Stomach (tissue), 9 donors: ENCODE data around the gene ITPRID1. TPM values are rescaled to one million over a fixed set of nuclear protein-coding genes. Genes with fewer than 3 reads are reported as not detected.

Experiments
- DNase-seq, 2 donors: peaks; one replicate each; pipeline versions ENCODE4 v3.0.0 to v3.0.0-alpha.2; 2013 to 2019
- H3K27ac ChIP-seq, 5 donors: fragments of 200-600 bp in 4 of 5; sonication (generic) in 4 of 5; one replicate each; pipeline ENCODE4 v1.5.1; 2013 to 2019; ENCODE audit warnings: mild to moderate bottlenecking in 1 of 5, moderate library complexity in 1 of 5
- H3K27me3 ChIP-seq, 3 donors: fragments of 200-600 bp; sonication (generic); one replicate each; pipeline ENCODE4 v1.5.1; 2017 to 2019; ENCODE audit warnings: mixed run types in 1 of 3
- H3K36me3 ChIP-seq, 4 donors: fragments of 200-600 bp; sonication (generic); 1 replicate in 3 of 4; 2 replicates in 1 of 4; pipeline ENCODE4 v1.5.1; 2016 to 2019
- H3K4me1 ChIP-seq, 4 donors: fragments of 200-600 bp; sonication (generic); one replicate each; pipeline ENCODE4 v1.5.1; 2016 to 2019
- H3K4me3 ChIP-seq, 4 donors: fragments of 200-600 bp; sonication (generic) in 3 of 4; one replicate each; pipeline ENCODE4 v1.5.1; 2016 to 2019; ENCODE audit warnings: mild to moderate bottlenecking in 1 of 4
- H3K9me3 ChIP-seq, 4 donors: fragments of 200-600 bp; sonication (generic); one replicate each; pipeline ENCODE4 v1.5.1; 2016 to 2019
- EP300 ChIP-seq: sonication (generic); formaldehyde crosslinking; IDR thresholded peaks from one replicate; pipeline ENCODE4 v1.6.1; 2017; ENCODE audit warnings: antibody characterized with exemption
- POLR2A ChIP-seq, 4 donors: fragments of 450-650 bp; IDR thresholded peaks; one replicate each; pipeline ENCODE4 v1.6.1; 2016; ENCODE audit warnings: antibody characterized with exemption in 4 of 4, control low read depth in 2 of 4, mild to moderate bottlenecking in 1 of 4, moderate library complexity in 1 of 4
- POLR2AphosphoS5 ChIP-seq, 3 donors: sonication (generic); formaldehyde crosslinking; IDR thresholded peaks; one replicate each; pipeline ENCODE4 v1.6.1; 2016; ENCODE audit warnings: antibody characterized with exemption in 3 of 3
- WGBS, 5 donors: extraction: QIAGEN DNeasy Blood & Tissue Kit in 3 of 5; methylation state at CpG; one replicate each; pipeline versions ENCODE4 v1.1.5 to v1.1.7; 2013 to 2018; 5-methylcytosine and 5-hydroxymethylcytosine counted together
- intact Hi-C: fragments of 100-400 bp; cut with DNase I; formaldehyde crosslinking; loops from one replicate; pipeline ENCODE4 v1.15.1; 2023; ENCODE audit warnings: low total_unique reads
- polyA plus RNA-seq, 3 donors: library from polyadenylated mRNA; stranded (reverse); fragments of 200-250 nt; gene quantifications; one replicate each; pipeline ENCODE4 v1.2.3, GENCODE V29; 2013
- total RNA-seq, 5 donors: library from RNA; depleted of rRNA; stranded (reverse); fragments of >200 nt; gene quantifications; one replicate each; pipeline versions ENCODE4 v1.1.0 to v1.2.3, GENCODE V29; 2014 to 2016
- TF ChIP-seq, protein P1 (sequence below), 7 experiments: fragments of 450-650 bp in 4 of 7; fragments of 200-600 bp in 3 of 7; sonication (generic) in 3 of 7; IDR thresholded peaks; one replicate each; pipeline ENCODE4 v1.5.1; 2016 to 2019; ENCODE audit warnings: antibody characterized with exemption in 7 of 7, control low read depth in 2 of 7, mild to moderate bottlenecking in 1 of 7
- donor health status: healthy with polysubstance abuse.
- donor health status: Bipolar disorder and iron deficiency.
- donor health status: healthy.

Gene ITPRID1
- total and polyA plus RNA-seq, 8 donors, result 0.18 to 0.58 (median 0.34) TPM; not detected in 2

GRCh38 chr7:31564661-31565060 is 50.8 kb downstream of the ITPRID1 start:
- intact Hi-C loops, result no loop called here
- Histone ChIP-seq H3K4me3 (no peak overlapping the region), H3K36me3 (no peaks in the 10 kb centered on the region), H3K27ac (no peak overlapping the region), H3K4me1 (no peaks in the 10 kb centered on the region), H3K27me3 (no peaks in the 10 kb centered on the region), H3K9me3 (no peaks in the 10 kb centered on the region)
- no peak for DNase-seq
- no peak for TF ChIP-seq POLR2AphosphoS5 (IDR thresholded peaks at IDR 0.05)
- TF ChIP-seq EP300, result no peak
- TF ChIP-seq, protein P1, sequence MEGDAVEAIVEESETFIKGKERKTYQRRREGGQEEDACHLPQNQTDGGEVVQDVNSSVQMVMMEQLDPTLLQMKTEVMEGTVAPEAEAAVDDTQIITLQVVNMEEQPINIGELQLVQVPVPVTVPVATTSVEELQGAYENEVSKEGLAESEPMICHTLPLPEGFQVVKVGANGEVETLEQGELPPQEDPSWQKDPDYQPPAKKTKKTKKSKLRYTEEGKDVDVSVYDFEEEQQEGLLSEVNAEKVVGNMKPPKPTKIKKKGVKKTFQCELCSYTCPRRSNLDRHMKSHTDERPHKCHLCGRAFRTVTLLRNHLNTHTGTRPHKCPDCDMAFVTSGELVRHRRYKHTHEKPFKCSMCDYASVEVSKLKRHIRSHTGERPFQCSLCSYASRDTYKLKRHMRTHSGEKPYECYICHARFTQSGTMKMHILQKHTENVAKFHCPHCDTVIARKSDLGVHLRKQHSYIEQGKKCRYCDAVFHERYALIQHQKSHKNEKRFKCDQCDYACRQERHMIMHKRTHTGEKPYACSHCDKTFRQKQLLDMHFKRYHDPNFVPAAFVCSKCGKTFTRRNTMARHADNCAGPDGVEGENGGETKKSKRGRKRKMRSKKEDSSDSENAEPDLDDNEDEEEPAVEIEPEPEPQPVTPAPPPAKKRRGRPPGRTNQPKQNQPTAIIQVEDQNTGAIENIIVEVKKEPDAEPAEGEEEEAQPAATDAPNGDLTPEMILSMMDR (IDR thresholded peaks at IDR 0.05), result no peak
- 76 to 87% (median 82%) methylated on average over 5 of the region's 5 CpGs for WGBS, 5 donors

DNA sequence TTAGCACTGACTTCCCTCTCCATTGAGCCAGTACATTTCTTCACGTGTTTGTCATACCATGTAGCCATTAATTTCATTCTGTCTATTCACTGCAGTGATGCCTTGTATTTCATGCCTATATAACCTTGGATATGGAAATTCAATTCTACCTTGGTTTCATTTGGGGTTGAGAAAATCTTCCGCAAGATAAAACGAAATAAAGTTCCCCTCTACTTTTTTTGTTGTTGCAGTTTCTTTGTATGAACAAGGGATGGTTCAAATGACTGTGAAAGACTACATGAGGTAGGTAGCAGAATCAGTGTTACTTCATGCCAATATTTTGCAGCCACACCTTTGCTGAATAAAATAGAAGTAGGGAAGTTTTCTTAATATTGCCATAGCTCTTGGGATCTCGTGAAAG is 55.6 kb downstream of the ITPRID1 start:
- no peaks in the 10 kb centered on the region for H3K4me1 ChIP-seq
- no peak for DNase-seq
- H3K36me3 ChIP-seq, result no peaks in the 10 kb centered on the region
- H3K4me3 ChIP-seq, result no peak overlapping the region
- no peak for TF ChIP-seq POLR2AphosphoS5 (IDR thresholded peaks at IDR 0.05)
- TF ChIP-seq, protein P1 (IDR thresholded peaks at IDR 0.05), result no peak
- TF ChIP-seq POLR2A (IDR thresholded peaks at IDR 0.05), result no peak
- TF ChIP-seq EP300, result no peak
- no peaks in the 10 kb centered on the region for H3K9me3 ChIP-seq
- no peak overlapping the region for H3K27ac ChIP-seq
- no peaks in the 10 kb centered on the region for H3K27me3 ChIP-seq
- intact Hi-C loops, result no loop called here
- 87 to 91% (median 90%) methylated on average over 4 of the region's 4 CpGs for WGBS, 5 donors

DNA sequence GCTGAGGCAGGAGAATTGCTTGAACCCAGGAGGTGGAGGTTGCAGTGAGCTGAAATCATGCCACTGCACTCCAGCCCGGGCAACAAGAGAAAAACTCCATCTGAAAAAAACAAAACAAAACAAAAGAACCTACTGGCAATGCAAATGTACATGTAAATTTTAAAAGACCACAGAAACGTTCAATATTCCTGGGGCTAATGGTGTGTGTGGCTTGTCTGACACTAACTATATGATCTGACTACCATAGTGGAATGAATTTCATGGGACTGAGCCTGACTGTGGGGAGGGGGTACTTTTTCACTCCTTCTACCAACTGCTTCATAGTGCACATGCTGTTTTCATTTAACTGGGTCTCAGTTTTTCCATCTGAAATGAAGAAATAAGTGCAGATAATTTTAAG is 69.6 kb downstream of the ITPRID1 start:
- DNase-seq, result no peak
- WGBS, 5 donors, result 33 to 73% (median 62%) methylated on average over 2 of the region's 2 CpGs
- no peaks in the 10 kb centered on the region for H3K36me3 ChIP-seq

GRCh38 chr7:31583942-31584341 is 70.1 kb downstream of the ITPRID1 start:
- H3K4me1 ChIP-seq, result no peaks in the 10 kb centered on the region
- no peak overlapping the region for H3K4me3 ChIP-seq
- intact Hi-C loops, result no loop called here
- DNase-seq, result no peak
- H3K9me3 ChIP-seq, result peaks cover 0 to 4% (median 0%) of the 10 kb centered on the region in 4 donors
- H3K36me3 ChIP-seq, result no peaks in the 10 kb centered on the region
- TF ChIP-seq, protein P1 (IDR thresholded peaks at IDR 0.05), result no peak
- no peak for TF ChIP-seq EP300
- H3K27me3 ChIP-seq, result no peaks in the 10 kb centered on the region
- no peak overlapping the region for H3K27ac ChIP-seq

More for the DNA sequence above, 69.6 kb downstream of the ITPRID1 start:
- no peak overlapping the region for H3K4me3 ChIP-seq
- no peak overlapping the region for H3K27ac ChIP-seq
- no peak for TF ChIP-seq EP300
- no peak for TF ChIP-seq POLR2A (IDR thresholded peaks at IDR 0.05)
- TF ChIP-seq, protein P1 (IDR thresholded peaks at IDR 0.05), result no peak
- TF ChIP-seq POLR2AphosphoS5 (IDR thresholded peaks at IDR 0.05), result no peak
- no peaks in the 10 kb centered on the region for H3K27me3 ChIP-seq
- no peaks in the 10 kb centered on the region for H3K4me1 ChIP-seq
- peaks cover 0 to 4% (median 0%) of the 10 kb centered on the region in 4 donors for H3K9me3 ChIP-seq
- intact Hi-C loops, result no loop called here
